ENCODE data around the gene C11orf52. TPM values are rescaled to one million over a fixed set of nuclear protein-coding genes. Genes with fewer than 3 reads are reported as not detected.

Gene C11orf52
- total RNA-seq, 6 experiments from 2014 or later = 0.35 to 0.96 (median 0.64) TPM

- Mint-ChIP-seq H3K36me3 (ENCODE audit: low read depth) (no peaks in the 10 kb centered on the region), H3K9me3 (no peaks in the 10 kb centered on the region), H3K27me3 (ENCODE audit: insufficient read depth) (no peaks in the 10 kb centered on the region), H3K4me1 (ENCODE audit: low read depth) (peaks cover 60% of the 10 kb centered on the region), H3K27ac (no peak overlapping the region; the same call in 1 of the 2 replicates), H3K4me3 (no peak overlapping the region)
- no peak for TF ChIP-seq CTCF (IDR thresholded peaks at IDR 0.05)
- no peak for DNase-seq
These were observed 16.8 kb downstream of the C11orf52 start for GRCh38 chr11:111935317-111936039.

- no peaks in the 10 kb centered on the region for H3K36me3 Mint-ChIP-seq (ENCODE audit: low read depth)
- DNase-seq = no peak
- no peaks in the 10 kb centered on the region for H3K9me3 Mint-ChIP-seq
- peaks cover 66% of the 10 kb centered on the region for H3K4me1 Mint-ChIP-seq (ENCODE audit: low read depth)
- H3K27me3 Mint-ChIP-seq (ENCODE audit: insufficient read depth) = no peaks in the 10 kb centered on the region
- no peak for TF ChIP-seq CTCF (IDR thresholded peaks at IDR 0.05)
- H3K4me3 Mint-ChIP-seq = peak overlapping the region; percentile 91
- peak overlapping the region; percentile 84; the same call in 1 of the 2 replicates for H3K27ac Mint-ChIP-seq
These were observed 17.4 kb downstream of the C11orf52 start for GRCh38 chr11:111936040-111936540.

DNA sequence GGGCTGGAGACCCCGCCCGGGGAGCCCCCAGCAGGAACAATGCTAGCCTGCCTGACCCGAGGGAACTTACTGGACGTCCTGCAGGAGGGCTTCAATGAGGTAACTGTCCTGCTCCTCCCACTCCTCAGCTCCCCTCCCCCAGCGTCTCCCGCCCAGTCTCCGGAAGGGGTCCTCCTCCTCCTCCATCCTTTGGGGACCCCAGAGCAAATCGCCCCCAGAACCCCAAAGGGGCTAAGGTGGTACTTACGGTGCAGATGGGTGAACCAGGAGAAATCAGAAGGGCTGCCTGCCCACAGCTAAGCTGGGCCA is 18.7 kb downstream of the C11orf52 start:
- no peaks in the 10 kb centered on the region for H3K9me3 Mint-ChIP-seq
- no peaks in the 10 kb centered on the region for H3K36me3 Mint-ChIP-seq (ENCODE audit: low read depth)
- H3K27me3 Mint-ChIP-seq (ENCODE audit: insufficient read depth) = no peaks in the 10 kb centered on the region; the same call in 1 of the 2 replicates
- H3K4me3 Mint-ChIP-seq = peak overlapping the region; percentile 91
- peaks cover 72% of the 10 kb centered on the region for H3K4me1 Mint-ChIP-seq (ENCODE audit: low read depth)
- H3K27ac Mint-ChIP-seq = peak overlapping the region; percentile 84; the same call in 1 of the 2 replicates
- DNase-seq = no peak
- TF ChIP-seq CTCF (IDR thresholded peaks at IDR 0.05) = no peak

- Mint-ChIP-seq H3K27me3 (ENCODE audit: insufficient read depth) (no peaks in the 10 kb centered on the region; the same call in 1 of the 2 replicates), H3K4me3 (peak overlapping the region; percentile 91), H3K27ac (peak overlapping the region; percentile 84; the same call in 1 of the 2 replicates), H3K9me3 (no peaks in the 10 kb centered on the region), H3K4me1 (ENCODE audit: low read depth) (peaks cover 72% of the 10 kb centered on the region), H3K36me3 (ENCODE audit: low read depth) (no peaks in the 10 kb centered on the region)
- no peak for DNase-seq
- no peak for TF ChIP-seq CTCF (IDR thresholded peaks at IDR 0.05)
These were observed 19.1 kb downstream of the C11orf52 start for GRCh38 chr11:111937844-111938243.

GRCh38 chr11:111938687-111939160 is 20.0 kb downstream of the C11orf52 start:
- TF ChIP-seq CTCF (IDR thresholded peaks at IDR 0.05) = no peak
- Mint-ChIP-seq H3K4me3 (peak overlapping the region; percentile 91), H3K27me3 (ENCODE audit: insufficient read depth) (no peaks in the 10 kb centered on the region; the same call in 1 of the 2 replicates), H3K36me3 (ENCODE audit: low read depth) (no peaks in the 10 kb centered on the region), H3K9me3 (no peaks in the 10 kb centered on the region), H3K4me1 (ENCODE audit: low read depth) (peaks cover 72% of the 10 kb centered on the region), H3K27ac (peak overlapping the region; percentile 84)
- DNase-seq = peak; percentile 65
